Uterus (tissue), 2 donors: ENCODE measurements around the gene FBXO5.

Source experiments
- POLR2A ChIP-seq, 2 donors: fragments of 450-650 bp; IDR thresholded peaks; one replicate each; pipeline ENCODE4 v1.6.1; 2016; ENCODE audit warnings: antibody characterized with exemption in 2 of 2, mild to moderate bottlenecking in 1 of 2, moderate library complexity in 1 of 2
- TF ChIP-seq, protein P1 (sequence below), 4 experiments: fragments of 200-600 bp in 2 of 4; fragments of 450-650 bp in 2 of 4; sonication (generic) in 2 of 4; IDR thresholded peaks; one replicate each; pipeline ENCODE4 v1.5.1; 2016 to 2019; ENCODE audit warnings: antibody characterized with exemption in 4 of 4, mild to moderate bottlenecking in 2 of 4, moderate library complexity in 1 of 4

DNA sequence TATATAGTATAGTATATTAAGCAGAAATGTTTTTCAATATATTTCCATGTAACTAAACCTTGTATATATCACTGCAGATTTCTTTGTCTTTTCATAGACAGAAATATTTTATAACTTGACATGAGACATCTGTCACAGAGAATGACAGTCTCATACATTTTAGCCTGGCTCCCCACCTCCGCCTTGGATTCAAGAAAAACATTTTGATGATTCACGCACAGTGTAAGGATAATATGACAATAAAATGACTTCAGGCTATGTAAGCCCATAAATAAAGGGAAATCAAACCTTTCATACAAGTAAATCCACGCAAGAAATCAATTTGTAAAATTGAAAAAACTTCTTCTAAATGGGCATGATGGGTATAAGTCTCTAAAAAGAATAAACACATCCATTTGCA, 36.4 kb downstream of the FBXO5 start:
- TF ChIP-seq, protein P1, sequence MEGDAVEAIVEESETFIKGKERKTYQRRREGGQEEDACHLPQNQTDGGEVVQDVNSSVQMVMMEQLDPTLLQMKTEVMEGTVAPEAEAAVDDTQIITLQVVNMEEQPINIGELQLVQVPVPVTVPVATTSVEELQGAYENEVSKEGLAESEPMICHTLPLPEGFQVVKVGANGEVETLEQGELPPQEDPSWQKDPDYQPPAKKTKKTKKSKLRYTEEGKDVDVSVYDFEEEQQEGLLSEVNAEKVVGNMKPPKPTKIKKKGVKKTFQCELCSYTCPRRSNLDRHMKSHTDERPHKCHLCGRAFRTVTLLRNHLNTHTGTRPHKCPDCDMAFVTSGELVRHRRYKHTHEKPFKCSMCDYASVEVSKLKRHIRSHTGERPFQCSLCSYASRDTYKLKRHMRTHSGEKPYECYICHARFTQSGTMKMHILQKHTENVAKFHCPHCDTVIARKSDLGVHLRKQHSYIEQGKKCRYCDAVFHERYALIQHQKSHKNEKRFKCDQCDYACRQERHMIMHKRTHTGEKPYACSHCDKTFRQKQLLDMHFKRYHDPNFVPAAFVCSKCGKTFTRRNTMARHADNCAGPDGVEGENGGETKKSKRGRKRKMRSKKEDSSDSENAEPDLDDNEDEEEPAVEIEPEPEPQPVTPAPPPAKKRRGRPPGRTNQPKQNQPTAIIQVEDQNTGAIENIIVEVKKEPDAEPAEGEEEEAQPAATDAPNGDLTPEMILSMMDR (IDR thresholded peaks at IDR 0.05), result no peak
- no peak for TF ChIP-seq POLR2A (IDR thresholded peaks at IDR 0.05)
